ENCODE results near the gene OGA.

- TF ChIP-seq POLR2AphosphoS5 (IDR thresholded peaks at IDR 0.05; ENCODE audit: borderline replicate concordance, low read depth, low read length) = no peak
- TF ChIP-seq EZH2 (IDR thresholded peaks at IDR 0.05) = no peak
Measured at GRCh38 chr10:101768791-101769170, 49.5 kb downstream of the OGA start.
